Hepatocyte (in vitro differentiated cells): Measurements from ENCODE around the gene DNAI2. TPM values are rescaled to one million over a fixed set of nuclear protein-coding genes. Genes with fewer than 3 reads are reported as not detected.

Experiments used
- DNase-seq: peaks from one replicate; pipeline ENCODE4 v3.0.0-alpha.2; 2016; ENCODE audit warnings: low spot score
- H2AFZ ChIP-seq: fragments of 200-600 bp; sonication (generic); 2 replicates; pipeline ENCODE4 v1.6.0; 2016; ENCODE audit warnings: antibody characterized with exemption, mild to moderate bottlenecking
- H3K27ac ChIP-seq: fragments of 200-600 bp; sonication (generic); 2 replicates; pipeline ENCODE4 v1.5.1; 2016; ENCODE audit warnings: mild to moderate bottlenecking
- H3K27me3 ChIP-seq: fragments of 200-600 bp; sonication (generic); 2 replicates; pipeline ENCODE4 v1.6.1; 2016
- H3K36me3 ChIP-seq: fragments of 200-600 bp; sonication (generic); replicated peaks from 2 replicates; pipeline ENCODE4 v1.5.1; 2016; ENCODE audit warnings: low read depth; ENCODE audit not compliant: insufficient read depth
- H3K4me1 ChIP-seq: fragments of 200-600 bp; sonication (generic); 2 replicates; pipeline ENCODE4 v1.5.1; 2016; ENCODE audit warnings: mild to moderate bottlenecking, moderate library complexity; ENCODE audit not compliant: insufficient read depth
- H3K4me2 ChIP-seq: fragments of 200-600 bp; sonication (generic); 2 replicates; pipeline ENCODE4 v1.6.0; 2016
- H3K4me3 ChIP-seq: fragments of 200-600 bp; sonication (generic); 2 replicates; pipeline ENCODE4 v1.5.1; 2016; ENCODE audit warnings: mild to moderate bottlenecking
- H3K79me2 ChIP-seq: fragments of 200-600 bp; sonication (generic); 2 replicates; pipeline ENCODE4 v1.6.0; 2017; ENCODE audit warnings: mild to moderate bottlenecking
- H3K9me2 ChIP-seq: fragments of 200-600 bp; sonication (generic); replicated peaks from 2 replicates; pipeline ENCODE4 v1.6.0; 2017; ENCODE audit warnings: mild to moderate bottlenecking; ENCODE audit not compliant: insufficient read depth
- H3K9me3 ChIP-seq: fragments of 200-600 bp; sonication (generic); 2 replicates; pipeline ENCODE4 v1.5.1; 2016; ENCODE audit warnings: low read depth, mild to moderate bottlenecking
- H4K20me1 ChIP-seq: fragments of 200-600 bp; sonication (generic); 2 replicates; pipeline ENCODE4 v1.6.0; 2016; ENCODE audit warnings: mild to moderate bottlenecking; ENCODE audit not compliant: insufficient read depth, poor library complexity, severe bottlenecking
- CTCF ChIP-seq: fragments of 200-600 bp; sonication (generic); IDR thresholded peaks from 2 replicates; pipeline ENCODE4 v1.5.1; 2016; ENCODE audit warnings: antibody characterized with exemption, mild to moderate bottlenecking; ENCODE audit not compliant: poor library complexity
- EZH2 ChIP-seq: fragments of 200-600 bp; sonication (generic); IDR thresholded peaks from 2 replicates; pipeline ENCODE4 v1.6.1; 2016; ENCODE audit warnings: antibody characterized with exemption, mild to moderate bottlenecking, borderline replicate concordance
- EZH2phosphoT487 ChIP-seq: fragments of 200-600 bp; sonication (generic); IDR thresholded peaks from one replicate; pipeline ENCODE4 v1.6.1; 2018; ENCODE audit warnings: antibody characterized with exemption, mild to moderate bottlenecking, low read depth, moderate library complexity; ENCODE audit not compliant: unreplicated experiment, severe bottlenecking
- WGBS: methylation state at CpG from one replicate; pipeline ENCODE4 v1.1.6; 2016; ENCODE audit warnings: low lambda C conversion rate; ENCODE audit errors: missing lambda C conversion rate; 5-methylcytosine and 5-hydroxymethylcytosine counted together
- polyA plus RNA-seq: library from polyadenylated mRNA; unstranded; fragments of >200 nt; fragmentation: Nextera tagmentation; extraction: Ambion mirVana; gene quantifications from 2 replicates; pipeline ENCODE4 v1.2.1, GENCODE V29; 2016
- total RNA-seq: library from RNA; depleted of rRNA; stranded (reverse); fragments of >200 nt; gene quantifications from 2 replicates; pipeline ENCODE4 v1.2.3, GENCODE V29; 2014

DNAI2 gene
- total and polyA plus RNA-seq, 2 experiments from 2014 or later = not detected

GRCh38 chr17:74231928-74232907 is 41.8 kb upstream of the DNAI2 start:
- DNase-seq = no peak
- H3K4me2 ChIP-seq = no peak overlapping the region
- no peaks in the 10 kb centered on the region for H3K9me3 ChIP-seq
- H2AFZ ChIP-seq = no peak overlapping the region
- no peak overlapping the region for H3K4me3 ChIP-seq
- no peaks in the 10 kb centered on the region for H3K9me2 ChIP-seq
- H3K36me3 ChIP-seq = no peaks in the 10 kb centered on the region
- H3K27me3 ChIP-seq = no peaks in the 10 kb centered on the region
- no peak for TF ChIP-seq EZH2
- TF ChIP-seq EZH2phosphoT487 = no peak
- TF ChIP-seq CTCF = no peak
- no peaks in the 10 kb centered on the region for H4K20me1 ChIP-seq
- H3K79me2 ChIP-seq = no peaks in the 10 kb centered on the region
- 78% methylated on average over 17 of the region's 17 CpGs for WGBS
- H3K27ac ChIP-seq = no peak overlapping the region
- no peaks in the 10 kb centered on the region for H3K4me1 ChIP-seq

- Histone ChIP-seq H3K27me3 (no peaks in the 10 kb centered on the region), H3K36me3 (no peaks in the 10 kb centered on the region), H4K20me1 (no peaks in the 10 kb centered on the region), H3K27ac (no peak overlapping the region), H3K4me2 (no peak overlapping the region), H3K9me3 (no peaks in the 10 kb centered on the region), H2AFZ (no peak overlapping the region), H3K79me2 (no peaks in the 10 kb centered on the region), H3K4me1 (no peaks in the 10 kb centered on the region), H3K9me2 (no peaks in the 10 kb centered on the region), H3K4me3 (no peak overlapping the region)
- 72% methylated on average over 8 of the region's 8 CpGs for WGBS
- TF ChIP-seq EZH2 (no peak), CTCF (no peak), EZH2phosphoT487 (no peak)
- no peak for DNase-seq
Measured at GRCh38 chr17:74233937-74234336, 40.1 kb upstream of the DNAI2 start.

GRCh38 chr17:74234486-74234885 is 39.5 kb upstream of the DNAI2 start:
- Histone ChIP-seq H3K4me2 (no peak overlapping the region), H3K36me3 (no peaks in the 10 kb centered on the region), H3K27ac (no peak overlapping the region), H3K79me2 (no peaks in the 10 kb centered on the region), H4K20me1 (no peaks in the 10 kb centered on the region), H2AFZ (no peak overlapping the region), H3K9me2 (no peaks in the 10 kb centered on the region), H3K9me3 (no peaks in the 10 kb centered on the region), H3K27me3 (no peaks in the 10 kb centered on the region), H3K4me3 (no peak overlapping the region), H3K4me1 (no peaks in the 10 kb centered on the region)
- 95% methylated on average over 1 of the region's 1 CpG for WGBS
- TF ChIP-seq EZH2 = no peak
- TF ChIP-seq EZH2phosphoT487 = no peak
- TF ChIP-seq CTCF = no peak
- no peak for DNase-seq
